NCI-H748 treated with DMSO at 0.1 percent for 48 hours (cell line): ENCODE data around the gene JOSD1.

Experiments
- DNase-seq: peaks from one replicate; lab custom pipeline; 2025; lab: John Stamatoyannopoulos, UW

The JOSD1 gene

DNA sequence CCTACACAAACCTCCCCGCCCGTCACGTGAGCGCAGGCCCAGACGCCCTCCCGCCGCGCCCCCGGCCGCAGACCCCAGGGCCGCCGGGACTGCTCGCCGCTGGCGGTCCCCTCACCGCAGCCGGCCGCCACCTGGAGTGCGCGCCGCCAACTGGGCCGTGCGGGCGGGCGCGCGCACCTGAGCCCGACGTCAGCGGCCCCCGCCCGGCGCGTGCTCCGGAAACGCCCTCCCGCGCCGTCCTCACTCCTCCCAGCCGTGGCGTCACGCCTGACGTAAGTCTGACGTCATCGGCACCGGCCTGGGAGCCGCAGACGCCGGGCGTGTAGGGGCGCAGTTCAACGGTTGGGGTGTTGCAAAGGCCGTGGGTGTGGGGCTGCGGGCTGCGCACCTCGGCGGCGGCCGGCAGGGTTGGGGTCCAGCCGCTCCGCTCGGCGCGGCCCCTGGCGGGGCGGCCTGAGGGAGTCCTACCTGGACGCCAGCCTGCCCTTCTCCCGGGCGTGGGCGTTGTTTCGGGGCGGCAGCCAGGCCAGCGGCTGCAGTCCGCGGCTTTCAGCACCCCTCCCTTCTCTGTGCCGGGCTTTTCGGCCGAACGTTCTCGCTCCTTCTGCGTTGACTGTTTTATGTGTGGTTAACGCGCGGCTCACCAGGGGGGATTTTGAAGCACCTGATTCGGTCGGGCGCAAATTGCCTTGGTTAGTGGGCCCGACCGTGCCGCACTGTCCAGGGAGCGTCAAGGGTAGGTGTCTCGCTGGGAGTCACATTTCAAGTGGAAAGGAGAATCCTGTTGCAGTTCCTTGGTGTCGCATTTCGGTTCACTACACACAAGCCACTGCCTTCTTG is at the start of gene JOSD1:
JOSD1 (minus strand) TSS at position 155 of the 840 bp plus-strand sequence. CDS start 956 bp downstream, outside the sequence.
- peak; percentile 55 for DNase-seq

DNA sequence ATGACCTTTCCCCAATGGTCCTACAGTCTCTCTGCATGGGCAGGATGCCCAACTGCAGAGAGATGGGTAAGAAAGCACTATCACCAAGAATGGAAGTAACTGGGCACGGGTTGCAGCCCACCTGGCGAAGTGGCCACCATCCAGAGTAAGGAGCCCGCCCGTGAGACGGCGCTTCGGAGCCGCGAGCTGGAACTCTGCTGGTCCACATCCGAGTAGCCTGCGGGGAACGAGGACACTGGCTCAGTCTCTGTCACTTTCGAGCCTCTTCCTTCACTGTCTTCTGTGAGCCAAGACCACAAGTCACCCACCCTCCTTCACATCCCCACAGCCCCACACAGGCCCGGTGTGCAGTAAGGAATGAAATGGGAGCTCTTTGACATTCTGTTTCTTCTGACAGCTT is 49.4 kb upstream of the JOSD1 start:
- no peak for DNase-seq

DNA sequence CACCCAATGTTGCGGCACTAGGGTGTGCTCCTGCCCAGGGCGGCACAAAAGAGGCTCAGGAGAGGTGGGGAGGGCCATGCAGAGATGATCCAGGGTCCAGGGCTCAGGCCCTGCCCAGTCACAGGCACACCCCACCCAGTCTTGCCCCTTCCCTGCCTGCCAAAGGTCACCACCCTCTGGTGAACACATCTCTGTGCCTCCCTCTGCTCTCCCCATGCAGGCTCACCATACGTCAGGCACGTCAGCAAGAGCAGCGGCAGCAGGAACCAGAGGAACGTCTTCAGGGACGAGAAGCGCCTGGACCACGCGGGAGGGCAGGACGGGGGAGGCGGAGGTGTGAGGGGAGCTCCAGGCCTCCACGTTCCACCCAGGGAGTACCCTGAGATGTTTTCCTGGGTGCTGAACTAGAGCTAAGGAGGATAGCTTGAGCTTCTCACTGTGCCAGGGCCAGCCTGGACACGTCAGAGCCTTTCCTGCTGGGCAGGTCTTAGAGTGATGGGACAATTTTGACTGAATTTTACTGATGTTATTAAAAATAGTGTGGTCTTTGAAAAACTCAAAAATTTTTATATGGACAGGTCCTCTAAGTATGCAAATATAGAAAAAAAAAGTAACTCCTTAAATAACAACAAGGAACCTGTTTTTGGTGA is 47.9 kb upstream of the JOSD1 start:
- DNase-seq, result no peak

DNA sequence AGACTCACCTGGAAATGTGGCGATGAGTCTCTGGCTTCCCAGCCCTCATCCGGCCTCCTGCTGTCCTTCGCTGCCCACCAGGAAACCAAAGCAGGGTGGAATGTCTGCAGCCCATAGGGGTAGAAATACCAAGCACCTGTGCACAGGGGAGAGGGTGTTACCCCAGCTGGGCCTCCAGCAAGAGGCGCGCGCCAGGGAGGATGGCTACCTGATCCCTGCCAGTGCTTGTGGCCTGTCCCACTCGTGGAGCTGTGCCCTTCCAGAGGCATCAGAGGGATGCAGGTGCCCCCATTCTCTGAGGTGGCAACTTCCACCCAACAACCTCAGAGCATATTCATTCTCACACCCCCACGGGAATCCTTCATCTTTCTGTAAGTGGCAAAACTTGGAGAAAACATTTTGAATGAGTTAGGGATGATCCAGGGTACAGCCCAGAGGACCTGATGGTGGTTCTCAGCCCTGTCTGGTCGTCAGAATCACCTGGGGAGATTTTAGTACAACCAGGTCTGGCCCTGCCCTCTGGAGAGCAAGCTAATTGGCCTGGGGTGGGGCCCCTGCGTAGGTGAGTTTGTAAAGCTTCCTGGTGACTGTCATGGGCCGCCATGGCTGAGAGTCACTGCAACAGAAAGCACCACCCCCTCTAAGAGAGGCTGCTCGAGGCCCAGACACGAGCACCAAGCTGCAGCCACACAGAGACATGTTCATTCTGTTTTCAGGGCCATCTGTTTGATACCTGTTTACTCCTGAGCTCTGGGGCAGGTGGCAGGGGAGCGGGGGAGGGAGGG is 45.1 kb upstream of the JOSD1 start:
- DNase-seq, result no peak

DNA sequence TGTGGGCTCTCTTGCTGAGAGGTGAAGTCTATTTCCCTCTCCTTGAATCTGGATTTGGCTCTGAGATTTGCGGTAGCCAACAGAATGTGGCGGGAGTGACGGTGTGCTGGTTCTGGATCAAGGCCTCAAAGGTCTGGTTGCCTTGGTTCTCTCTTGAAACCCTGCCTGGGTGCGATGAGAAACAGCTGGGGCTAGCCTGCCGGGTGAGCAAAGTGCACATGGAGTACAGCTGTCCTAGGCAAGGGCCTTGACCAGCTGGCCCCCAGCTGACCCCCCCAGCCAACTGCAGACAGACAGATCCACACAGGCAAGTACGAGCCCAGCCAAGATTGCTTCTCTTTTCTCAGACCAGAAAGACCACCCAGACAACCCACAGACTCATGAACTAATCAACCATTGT is 44.2 kb upstream of the JOSD1 start:
- DNase-seq, result no peak

DNA sequence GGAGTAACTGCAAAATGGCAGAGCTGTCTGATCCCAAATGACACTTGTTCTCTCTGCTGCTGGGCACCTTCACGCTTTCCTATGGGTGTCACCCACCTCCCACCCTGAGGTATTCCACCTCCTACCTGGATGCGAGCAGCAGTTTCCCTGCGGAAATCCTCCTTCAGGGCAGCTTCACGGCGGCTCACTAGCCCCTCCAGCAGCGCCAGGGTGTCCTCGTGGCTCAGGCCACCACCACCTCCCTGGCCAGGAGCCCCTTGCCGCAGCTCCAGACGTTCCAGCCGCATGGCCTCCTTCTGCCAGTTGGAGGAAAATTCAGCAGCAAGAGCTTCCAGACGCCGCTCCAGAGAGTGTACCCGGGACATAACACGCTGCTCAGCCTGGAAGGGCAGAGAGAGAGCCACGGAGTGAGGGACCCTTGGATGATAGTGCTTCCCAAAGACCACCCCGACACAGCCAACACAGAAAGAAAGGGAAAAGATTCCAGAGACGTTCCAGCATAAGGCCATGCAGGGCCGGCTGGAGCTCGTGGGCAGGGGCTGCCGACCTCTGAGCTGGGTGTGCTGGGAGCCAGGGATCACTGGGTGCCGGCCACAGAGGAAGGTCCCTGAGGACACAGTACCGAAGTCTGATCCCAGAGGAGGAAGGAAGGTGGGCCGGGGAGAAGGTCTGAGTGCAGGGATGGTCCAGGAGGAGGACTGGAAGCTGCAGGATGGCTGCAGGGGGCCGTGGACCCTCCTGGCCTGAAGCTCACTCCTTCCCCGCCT is 41.6 kb upstream of the JOSD1 start:
- no peak for DNase-seq

DNA sequence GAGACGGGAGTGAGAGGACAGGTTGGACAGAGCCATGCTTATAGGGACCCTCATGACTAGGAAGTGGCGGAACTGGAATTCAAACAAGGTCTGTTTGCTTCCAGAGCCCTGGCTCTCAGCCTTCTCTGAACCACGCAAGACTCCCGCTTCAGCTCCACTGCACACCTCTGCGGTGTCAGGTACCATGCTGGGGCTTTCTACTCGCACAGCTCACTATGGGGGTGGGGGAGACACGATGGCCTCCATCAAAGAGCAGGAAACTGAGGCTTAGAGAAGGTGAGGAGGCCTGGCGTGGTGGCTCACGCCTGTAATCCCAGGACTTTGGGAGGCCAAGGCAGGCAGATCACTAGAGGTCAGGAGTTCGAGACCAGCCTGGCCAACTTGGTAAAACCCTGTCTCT is 40.8 kb upstream of the JOSD1 start:
- DNase-seq, result no peak

DNA sequence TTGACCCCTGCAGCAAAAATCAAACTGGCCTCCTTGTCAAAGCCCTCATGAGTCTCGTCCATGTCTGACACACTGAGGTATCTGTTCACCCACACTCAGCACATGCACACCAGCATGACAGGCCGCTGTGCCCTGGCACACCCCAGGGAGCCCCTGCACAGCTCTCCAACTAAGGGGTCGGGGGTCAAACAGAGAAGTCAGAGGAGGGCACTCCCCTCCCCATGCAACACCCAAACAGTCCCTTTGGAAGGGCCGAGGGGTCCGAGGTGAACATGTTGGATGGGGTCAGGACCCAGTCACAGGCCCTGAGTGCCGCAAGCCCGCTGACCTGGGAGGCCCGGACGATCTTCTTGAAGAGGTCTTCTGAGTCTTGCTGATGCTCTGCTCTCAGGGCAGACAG is 40.4 kb upstream of the JOSD1 start:
- DNase-seq, result no peak

DNA sequence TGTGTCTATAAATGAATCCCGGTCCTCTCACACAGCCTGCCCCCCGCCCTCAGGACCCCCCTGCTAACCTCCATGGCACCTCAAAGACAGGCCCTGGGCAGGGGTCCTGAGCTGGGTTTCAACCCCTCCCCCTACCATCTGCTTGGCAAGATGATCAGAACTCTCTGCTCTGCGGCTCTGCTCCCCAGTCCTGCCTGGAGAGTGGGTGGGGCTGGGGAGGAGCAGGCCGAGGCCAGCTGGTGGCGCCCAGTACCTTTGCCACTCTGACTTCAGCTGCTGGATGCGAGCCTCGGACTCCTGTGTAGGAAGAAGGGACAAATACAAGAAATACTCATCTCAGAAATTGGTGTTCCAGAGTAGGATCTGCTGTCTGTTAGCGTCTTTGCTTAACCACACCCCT is 40.0 kb upstream of the JOSD1 start:
- DNase-seq, result no peak

DNA sequence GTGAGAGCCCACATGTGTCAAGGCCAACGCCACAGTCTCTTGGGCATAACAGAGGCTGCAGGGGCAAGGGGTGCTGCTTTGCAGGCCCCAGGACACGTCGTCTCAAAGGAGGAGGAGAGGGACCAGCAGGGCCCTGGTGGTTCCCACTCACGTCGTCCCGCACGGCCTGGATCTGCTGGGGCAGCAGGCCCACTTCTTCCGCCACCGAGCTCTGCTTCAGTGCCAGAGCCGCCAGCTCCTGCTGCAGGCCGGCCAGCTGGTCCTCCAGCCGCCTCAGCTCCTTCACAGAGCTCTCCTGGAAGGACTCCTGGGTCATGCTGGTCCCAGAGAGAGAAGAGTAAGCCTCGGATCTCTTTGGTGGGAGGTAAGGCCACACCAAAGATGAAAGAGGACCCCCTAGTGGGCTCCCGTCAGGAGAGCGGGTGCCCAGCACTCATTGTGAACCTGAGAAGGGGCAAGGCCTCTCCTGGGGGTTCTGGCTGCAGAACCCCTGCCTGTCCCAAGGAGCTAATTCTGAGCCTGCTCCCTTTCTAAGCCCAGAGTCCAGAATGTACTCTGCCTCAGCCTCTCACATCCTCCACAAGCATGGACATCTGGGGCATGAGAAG is 39.5 kb upstream of the JOSD1 start:
- DNase-seq, result no peak

DNA sequence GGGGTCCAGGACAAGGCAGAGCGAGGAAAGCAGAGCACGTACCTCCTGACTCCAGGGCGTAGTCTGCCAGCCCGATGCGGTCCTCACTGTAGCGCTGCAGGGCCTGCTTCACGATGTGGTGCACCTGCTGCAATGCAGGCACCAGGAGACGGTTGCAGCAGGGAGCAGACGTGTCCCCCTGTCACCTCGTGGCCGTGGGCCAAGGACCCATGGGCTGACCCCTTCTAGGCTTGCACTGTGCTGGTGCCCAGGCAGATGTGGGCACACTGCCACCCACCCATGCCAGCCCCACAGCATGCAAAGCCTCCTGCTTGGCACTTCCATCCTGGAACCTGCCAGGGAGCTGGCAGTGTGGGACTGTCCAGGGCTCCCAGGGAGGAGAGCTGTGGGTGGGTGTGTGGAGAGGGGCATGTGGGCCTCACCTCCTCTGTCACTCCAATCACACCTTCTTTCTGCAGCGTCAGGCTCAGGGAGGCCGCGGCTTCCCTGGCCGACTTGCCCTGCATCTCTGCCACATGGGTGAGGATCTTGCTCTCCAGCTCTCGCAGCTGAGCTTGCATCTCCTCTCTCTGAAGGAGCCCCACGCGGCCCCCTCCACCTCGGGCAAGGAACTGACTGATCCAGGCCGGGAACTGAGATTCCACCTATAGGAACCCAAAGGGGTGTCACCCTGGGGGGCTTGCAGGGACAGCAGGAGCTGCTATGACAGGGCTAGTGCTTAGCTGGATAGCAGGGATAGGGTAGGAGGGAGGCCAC is 38.7 kb upstream of the JOSD1 start:
- DNase-seq, result no peak

DNA sequence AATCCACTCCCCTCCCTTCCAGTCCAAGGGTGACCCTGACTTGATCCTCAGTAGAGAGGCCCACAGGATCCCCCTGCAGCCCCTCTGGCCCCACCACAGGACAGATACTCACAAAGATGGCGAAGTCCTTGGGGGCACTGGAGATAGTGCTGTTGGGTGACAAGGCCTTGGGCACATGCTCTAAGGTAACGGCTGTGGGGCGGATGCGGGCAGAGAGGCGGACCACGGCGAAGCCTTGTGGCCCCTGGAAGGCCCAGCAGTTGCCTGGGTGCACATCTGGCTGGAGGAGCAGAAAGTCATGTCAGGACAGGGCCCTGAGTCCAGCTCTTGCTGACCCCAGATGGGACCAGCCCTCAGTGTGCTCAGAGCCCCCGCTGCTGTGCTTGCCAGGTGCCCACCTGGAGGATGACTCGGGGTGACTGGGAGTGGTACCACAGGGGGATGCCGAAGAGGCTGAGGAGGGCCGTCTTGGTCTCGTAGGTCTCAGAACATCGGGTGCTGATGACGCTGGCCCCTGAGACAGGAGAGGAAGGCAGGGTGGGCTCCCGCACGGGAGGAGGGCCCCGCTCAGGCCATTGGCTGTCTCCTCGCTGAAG is 37.8 kb upstream of the JOSD1 start:
- DNase-seq, result no peak

DNA sequence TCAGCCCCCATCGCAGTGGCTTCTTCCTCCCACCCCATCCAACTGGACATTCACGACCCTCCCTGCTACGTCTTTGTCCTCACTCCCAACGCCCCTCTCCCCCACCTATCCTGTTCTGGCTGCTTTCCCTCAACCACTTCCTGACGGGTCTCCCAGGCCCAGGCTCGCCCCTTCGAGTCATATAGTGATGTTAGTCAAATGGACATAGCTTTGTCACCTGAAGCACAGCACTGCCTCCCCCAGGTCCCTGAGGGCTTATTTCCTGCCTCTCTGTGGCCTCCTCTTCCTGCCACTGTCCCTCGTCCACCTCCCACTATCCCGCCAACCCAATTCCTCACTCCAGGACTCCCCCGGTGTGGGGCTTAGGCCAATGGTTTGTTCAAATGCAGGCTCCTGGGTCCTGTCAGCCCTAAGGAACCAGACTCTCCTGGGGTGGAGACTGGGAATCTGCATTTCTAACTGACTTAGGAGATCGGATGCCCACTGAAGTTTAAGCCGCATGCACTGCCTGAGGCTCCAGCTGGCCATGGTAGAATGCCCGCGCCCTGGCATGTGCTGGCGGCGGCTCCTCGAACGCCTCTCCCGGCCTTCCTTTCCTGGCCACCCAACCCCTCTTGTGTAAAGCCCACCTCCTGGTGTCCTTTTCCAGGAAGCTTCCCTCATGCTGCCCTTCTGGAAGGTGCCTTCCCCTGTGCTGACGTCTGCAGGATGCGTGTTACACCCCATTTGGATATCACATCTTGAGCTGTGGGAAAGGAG is 36.7 kb upstream of the JOSD1 start:
- no peak for DNase-seq

DNA sequence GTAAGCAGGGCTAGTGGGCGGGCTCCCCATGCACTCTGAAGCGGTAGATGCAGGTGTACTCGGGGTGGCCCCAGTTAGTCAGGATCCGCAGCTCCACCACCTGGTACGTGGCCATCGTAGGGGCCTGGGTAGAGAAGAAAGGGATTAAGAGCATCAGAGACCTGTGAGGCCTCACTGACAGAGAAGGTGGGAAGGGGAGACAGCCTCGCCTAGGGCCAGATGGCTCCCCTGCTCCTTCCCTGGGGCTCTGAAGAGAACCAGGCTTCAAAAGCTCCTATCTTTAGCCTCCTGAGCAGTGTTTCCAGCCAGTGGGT is 35.5 kb upstream of the JOSD1 start:
- no peak for DNase-seq

DNA sequence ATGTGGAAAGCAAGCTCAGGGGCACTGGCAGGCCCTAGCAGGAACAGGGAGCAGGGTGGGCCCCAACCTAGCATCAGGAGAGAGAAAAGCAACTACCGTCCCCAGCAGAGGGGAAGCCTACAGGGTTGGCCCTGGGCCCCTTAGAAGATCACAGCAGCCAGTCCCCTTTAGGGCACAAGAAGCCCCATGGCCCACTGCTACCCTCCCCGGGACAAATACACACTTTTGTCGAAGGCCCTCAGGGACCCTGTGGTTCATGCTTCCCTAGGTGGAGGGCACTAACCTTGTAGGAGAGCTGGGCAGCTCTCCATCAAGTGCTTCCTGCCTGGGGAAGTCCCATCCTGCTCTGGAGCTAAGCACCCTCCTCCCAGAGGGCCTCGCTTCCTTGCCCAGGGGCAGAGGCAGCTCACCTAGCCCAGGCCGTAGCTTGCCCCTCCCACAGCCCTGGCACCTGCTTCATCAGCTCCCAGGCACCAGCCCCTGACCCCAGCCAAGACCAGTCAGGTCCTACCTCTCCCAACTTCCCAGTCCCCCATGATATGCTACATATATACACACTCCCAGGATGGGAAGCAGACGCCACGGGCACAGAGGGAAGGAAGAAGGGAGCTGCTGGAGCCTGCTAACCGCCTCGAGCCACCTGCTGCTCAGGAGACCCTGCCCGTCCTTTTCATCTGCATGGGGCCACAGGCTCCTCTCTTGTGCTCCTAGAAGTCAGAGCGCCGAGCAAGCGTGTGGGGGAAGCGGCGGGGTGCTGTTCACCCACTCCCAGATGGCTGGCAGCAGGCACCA is 34.9 kb upstream of the JOSD1 start:
- no peak for DNase-seq

DNA sequence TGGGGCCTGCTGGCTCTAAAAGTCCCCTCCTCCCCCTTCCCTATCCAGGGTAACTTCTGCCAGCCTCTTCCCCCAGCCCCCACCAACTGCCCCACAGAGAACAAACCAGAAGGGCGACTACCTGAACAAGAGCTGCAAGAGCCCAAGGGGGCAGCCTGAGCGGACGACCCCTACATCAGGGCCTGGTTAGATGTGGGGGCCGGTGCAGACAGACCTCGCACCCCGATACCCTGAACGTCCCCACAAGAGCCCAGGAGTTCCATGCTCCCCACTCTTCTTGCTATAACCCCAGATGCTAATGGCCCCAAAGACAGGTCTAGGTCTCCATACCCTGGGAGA is 34.4 kb upstream of the JOSD1 start:
- DNase-seq, result no peak

DNA sequence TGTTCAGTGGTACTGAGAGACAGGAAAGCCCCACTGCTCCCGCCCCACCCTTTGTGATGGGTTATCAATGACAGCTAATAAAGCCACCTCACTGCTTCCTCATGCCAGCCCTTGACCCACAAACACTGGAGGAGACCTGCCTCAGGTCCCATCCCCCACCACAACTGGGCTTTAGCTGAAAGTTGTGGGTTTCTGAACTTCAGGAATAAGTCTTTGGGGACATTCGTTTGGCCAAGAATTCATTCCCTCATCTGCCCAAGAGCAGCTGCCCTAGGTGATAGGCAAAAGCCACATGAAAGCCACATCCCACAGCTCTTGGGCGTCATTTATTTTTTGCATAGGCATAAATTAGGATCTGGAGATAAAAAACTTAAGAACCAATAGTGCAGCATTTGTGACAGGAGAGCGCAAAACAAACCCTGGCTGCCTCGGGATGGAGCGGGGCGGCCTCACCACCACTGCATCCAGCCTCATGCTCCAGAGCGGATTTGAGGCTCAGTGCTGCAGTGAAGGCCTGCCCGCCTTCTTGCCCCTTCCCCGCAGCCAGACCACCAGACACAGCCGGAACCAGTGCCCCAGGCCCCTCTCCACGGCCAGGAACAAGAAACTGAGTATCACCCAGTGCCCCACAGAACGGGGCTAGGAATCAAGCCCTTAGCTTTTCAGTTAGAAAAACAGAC is 33.8 kb upstream of the JOSD1 start:
- DNase-seq, result no peak

DNA sequence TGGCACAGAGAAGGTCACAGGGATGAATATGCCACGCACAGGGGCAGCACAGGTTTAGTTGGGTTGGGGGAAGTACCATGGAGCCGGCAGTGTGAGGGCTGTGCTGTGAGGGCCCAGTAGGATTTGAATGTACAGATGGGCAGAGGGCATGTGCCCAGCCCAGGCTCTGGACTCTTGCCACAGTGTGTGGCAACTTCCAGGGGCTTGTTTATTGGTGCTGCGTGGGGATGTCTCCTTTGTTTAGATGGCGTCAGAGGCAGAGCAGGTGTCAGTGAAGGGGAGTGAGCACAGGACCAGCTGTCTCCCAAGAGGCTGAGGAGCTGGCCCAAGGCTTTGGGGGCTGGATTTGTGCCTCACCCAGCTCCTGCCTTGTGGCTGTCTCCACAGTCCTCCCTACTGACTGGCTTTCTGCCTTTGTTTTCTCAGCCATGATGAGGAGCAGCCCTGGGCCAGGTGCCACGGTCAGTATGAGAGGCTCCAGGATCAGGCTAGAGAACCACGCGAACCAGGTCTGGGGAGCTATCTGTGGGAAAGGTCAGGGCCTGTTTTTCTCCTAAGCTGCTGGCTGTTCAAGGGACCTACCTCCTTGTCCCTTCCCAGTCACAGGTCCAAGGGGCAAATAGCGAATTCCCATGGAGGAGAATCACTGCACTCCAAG is 33.1 kb upstream of the JOSD1 start:
- DNase-seq, result no peak
